ENCODE data around the gene EXOC1L.

The EXOC1L gene, protein sequence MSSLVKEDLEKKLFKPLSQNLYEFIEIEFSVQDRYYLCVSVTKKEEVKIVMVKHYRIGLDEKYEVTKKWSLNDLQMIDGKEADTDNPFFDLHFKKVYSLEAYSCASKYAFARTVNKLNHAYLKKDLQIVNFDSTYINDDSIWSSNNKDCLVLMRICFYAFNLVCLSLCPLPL

DNA sequence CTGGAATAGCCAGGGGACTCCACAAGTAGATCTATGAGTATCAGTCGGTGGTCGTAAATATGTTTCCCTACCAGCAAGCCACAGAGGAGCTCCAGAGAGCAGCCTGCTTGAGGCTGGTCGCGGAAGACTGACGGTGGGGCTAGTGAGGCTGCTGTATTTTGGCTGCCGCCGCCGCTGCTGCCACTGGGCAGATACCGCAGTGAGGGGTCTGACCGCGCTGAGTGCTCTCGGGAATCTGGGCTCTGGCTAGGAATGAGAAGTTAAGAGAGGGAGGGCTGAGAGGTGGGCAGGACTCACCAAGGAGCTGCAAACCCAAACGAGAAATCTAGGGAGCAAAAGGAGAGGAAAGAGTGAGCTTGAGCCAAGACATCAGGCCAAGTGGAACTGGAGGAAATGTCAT is at the start of gene EXOC1L:
TSS of gene EXOC1L (plus strand) at position 157 of the 400 bp plus-strand sequence. CDS start at position 394, 237 bp downstream.
- Histone ChIP-seq H3K4me1 (ENCODE audit: insufficient read depth, poor library complexity, severe bottlenecking) (no peaks in the 10 kb centered on the region), H3K27me3 (ENCODE audit: insufficient read depth, poor library complexity, severe bottlenecking) (no peaks in the 10 kb centered on the region), H3K9me3 (ENCODE audit: severe bottlenecking) (no peaks in the 10 kb centered on the region), H3K27ac (ENCODE audit: poor library complexity, severe bottlenecking) (no peak within 1 kb of the TSS), H3K4me3 (ENCODE audit: severe bottlenecking) (no peak within 1 kb of the TSS), H3K36me3 (ENCODE audit: low read depth) (no peaks in the 10 kb centered on the region)
- ATAC-seq (ENCODE audit: low read depth), result peak; percentile 27; the same call in 1 of the 3 replicates
- DNase-seq (ENCODE audit: low spot score), result no peak
- TF ChIP-seq, protein P1, sequence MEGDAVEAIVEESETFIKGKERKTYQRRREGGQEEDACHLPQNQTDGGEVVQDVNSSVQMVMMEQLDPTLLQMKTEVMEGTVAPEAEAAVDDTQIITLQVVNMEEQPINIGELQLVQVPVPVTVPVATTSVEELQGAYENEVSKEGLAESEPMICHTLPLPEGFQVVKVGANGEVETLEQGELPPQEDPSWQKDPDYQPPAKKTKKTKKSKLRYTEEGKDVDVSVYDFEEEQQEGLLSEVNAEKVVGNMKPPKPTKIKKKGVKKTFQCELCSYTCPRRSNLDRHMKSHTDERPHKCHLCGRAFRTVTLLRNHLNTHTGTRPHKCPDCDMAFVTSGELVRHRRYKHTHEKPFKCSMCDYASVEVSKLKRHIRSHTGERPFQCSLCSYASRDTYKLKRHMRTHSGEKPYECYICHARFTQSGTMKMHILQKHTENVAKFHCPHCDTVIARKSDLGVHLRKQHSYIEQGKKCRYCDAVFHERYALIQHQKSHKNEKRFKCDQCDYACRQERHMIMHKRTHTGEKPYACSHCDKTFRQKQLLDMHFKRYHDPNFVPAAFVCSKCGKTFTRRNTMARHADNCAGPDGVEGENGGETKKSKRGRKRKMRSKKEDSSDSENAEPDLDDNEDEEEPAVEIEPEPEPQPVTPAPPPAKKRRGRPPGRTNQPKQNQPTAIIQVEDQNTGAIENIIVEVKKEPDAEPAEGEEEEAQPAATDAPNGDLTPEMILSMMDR (IDR thresholded peaks at IDR 0.05; ENCODE audit: poor library complexity, severe bottlenecking), result no peak

GRCh38 chr4:55770662-55771061 is 48.9 kb upstream of the EXOC1L start:
- ATAC-seq (ENCODE audit: low read depth), result 0 out of 3 replicates have a peak, but pooled peaks have one; percentile 35
- Histone ChIP-seq H3K27me3 (ENCODE audit: insufficient read depth, poor library complexity, severe bottlenecking) (no peaks in the 10 kb centered on the region), H3K9me3 (ENCODE audit: severe bottlenecking) (no peaks in the 10 kb centered on the region), H3K27ac (ENCODE audit: poor library complexity, severe bottlenecking) (no peak overlapping the region), H3K36me3 (ENCODE audit: low read depth) (no peaks in the 10 kb centered on the region), H3K4me3 (ENCODE audit: severe bottlenecking) (no peak overlapping the region), H3K4me1 (ENCODE audit: insufficient read depth, poor library complexity, severe bottlenecking) (no peaks in the 10 kb centered on the region)
- DNase-seq (ENCODE audit: low spot score), result no peak
- TF ChIP-seq, protein P1 (IDR thresholded peaks at IDR 0.05; ENCODE audit: poor library complexity, severe bottlenecking), result no peak

- ATAC-seq (ENCODE audit: low read depth) (no peak), DNase-seq (ENCODE audit: low spot score) (no peak)
- Histone ChIP-seq H3K27ac (ENCODE audit: poor library complexity, severe bottlenecking) (no peak overlapping the region), H3K9me3 (ENCODE audit: severe bottlenecking) (peaks cover 2% of the 10 kb centered on the region), H3K27me3 (ENCODE audit: insufficient read depth, poor library complexity, severe bottlenecking) (no peaks in the 10 kb centered on the region), H3K36me3 (ENCODE audit: low read depth) (no peaks in the 10 kb centered on the region), H3K4me1 (ENCODE audit: insufficient read depth, poor library complexity, severe bottlenecking) (no peaks in the 10 kb centered on the region), H3K4me3 (ENCODE audit: severe bottlenecking) (no peak overlapping the region)
- TF ChIP-seq, protein P1 (IDR thresholded peaks at IDR 0.05; ENCODE audit: poor library complexity, severe bottlenecking), result no peak
Measured at GRCh38 chr4:55781341-55781740, 38.2 kb upstream of the EXOC1L start.

DNA sequence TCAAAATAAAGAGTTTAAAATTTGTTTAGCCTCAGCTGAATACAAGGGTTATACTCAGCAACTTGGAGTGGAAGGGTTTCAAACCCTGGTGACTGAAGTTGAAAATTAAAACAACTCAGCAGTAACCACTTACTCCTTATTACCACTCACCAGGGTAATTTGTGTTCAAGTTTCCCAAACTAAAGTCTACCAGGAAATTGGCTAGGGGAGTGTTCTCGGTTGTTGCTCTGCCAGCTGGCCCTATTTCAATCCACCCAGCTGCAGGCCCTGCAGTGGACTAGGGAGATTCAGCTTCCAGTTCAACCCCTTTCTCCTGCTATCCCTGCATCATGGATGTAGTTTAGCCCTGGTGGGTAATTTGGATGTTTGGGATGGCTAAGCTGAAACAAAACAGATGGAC is 37.8 kb upstream of the EXOC1L start:
- Histone ChIP-seq H3K27me3 (ENCODE audit: insufficient read depth, poor library complexity, severe bottlenecking) (no peaks in the 10 kb centered on the region), H3K36me3 (ENCODE audit: low read depth) (no peaks in the 10 kb centered on the region), H3K27ac (ENCODE audit: poor library complexity, severe bottlenecking) (no peak overlapping the region), H3K4me3 (ENCODE audit: severe bottlenecking) (no peak overlapping the region), H3K4me1 (ENCODE audit: insufficient read depth, poor library complexity, severe bottlenecking) (no peaks in the 10 kb centered on the region), H3K9me3 (ENCODE audit: severe bottlenecking) (no peaks in the 10 kb centered on the region)
- TF ChIP-seq, protein P1 (IDR thresholded peaks at IDR 0.05; ENCODE audit: poor library complexity, severe bottlenecking), result no peak
- ATAC-seq (ENCODE audit: low read depth) (no peak), DNase-seq (ENCODE audit: low spot score) (no peak)

DNA sequence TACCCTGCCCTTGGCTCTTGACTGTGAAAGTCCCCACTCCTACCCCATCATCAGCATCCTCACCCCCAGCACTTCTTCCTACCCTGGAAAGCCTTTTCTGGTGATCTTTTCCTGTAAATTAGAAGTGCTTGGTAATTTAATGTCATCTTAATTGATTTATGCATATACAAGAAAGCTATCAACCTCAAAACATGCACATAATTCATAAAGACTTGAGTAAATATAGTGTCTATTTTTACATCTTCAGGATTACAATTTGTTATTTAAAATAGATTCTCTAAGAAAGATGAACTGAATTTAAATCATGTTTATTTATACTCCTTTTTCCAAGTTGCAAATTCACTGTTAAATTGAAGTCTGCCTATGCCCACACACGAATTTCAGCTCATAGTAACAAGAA is 36.0 kb upstream of the EXOC1L start:
- Histone ChIP-seq H3K9me3 (ENCODE audit: severe bottlenecking) (no peaks in the 10 kb centered on the region), H3K4me1 (ENCODE audit: insufficient read depth, poor library complexity, severe bottlenecking) (no peaks in the 10 kb centered on the region), H3K4me3 (ENCODE audit: severe bottlenecking) (no peak overlapping the region), H3K27me3 (ENCODE audit: insufficient read depth, poor library complexity, severe bottlenecking) (no peaks in the 10 kb centered on the region), H3K36me3 (ENCODE audit: low read depth) (no peaks in the 10 kb centered on the region), H3K27ac (ENCODE audit: poor library complexity, severe bottlenecking) (no peak overlapping the region)
- TF ChIP-seq, protein P1 (IDR thresholded peaks at IDR 0.05; ENCODE audit: poor library complexity, severe bottlenecking), result no peak
- ATAC-seq (ENCODE audit: low read depth) (no peak), DNase-seq (ENCODE audit: low spot score) (no peak)
